Measurements from ENCODE around the gene MACC1.
"Not testable (repeated sequence)": the region's sequence is repeated elsewhere in the genome, so short reads cannot be mapped to it uniquely, and the experiment has no call there.

The MACC1 gene

DNA sequence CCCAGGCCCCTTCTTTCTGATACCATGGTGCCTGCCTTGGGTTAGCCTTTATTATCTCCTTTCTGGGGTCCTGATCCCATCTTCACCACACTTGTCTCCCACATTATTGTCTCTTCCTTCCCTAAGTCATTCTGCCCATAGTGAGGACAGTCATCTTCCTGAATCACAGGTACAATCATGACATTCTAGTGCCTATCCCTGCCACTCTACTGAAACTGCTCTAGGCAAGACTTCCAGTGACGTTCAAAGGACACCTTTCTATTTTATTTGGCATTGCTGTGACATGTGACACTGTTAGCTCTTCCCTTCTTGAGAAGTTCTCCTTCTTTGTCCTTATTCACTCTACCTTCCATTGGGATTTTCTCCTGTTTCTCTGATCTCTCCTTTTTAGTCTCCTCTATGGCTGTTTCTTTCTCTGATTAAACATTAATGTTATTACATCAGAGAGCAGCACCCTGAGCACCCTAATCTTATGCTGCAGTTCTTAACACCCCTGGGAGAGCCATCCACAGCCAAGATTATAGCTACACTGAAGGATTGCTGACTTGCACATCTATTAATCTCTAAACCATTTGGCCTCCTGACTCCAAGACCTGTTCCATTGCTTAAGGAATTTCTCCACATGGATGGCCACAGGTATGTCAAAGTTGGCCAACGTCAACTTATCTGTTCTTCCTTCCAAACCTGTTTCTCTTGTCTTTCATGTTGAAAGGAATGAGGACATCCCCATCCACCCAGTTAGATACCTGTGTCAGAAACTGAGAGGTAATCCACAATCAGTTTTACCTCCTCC lies 10.9 kb downstream of the MACC1 start:
- no peak for DNase-seq

DNA sequence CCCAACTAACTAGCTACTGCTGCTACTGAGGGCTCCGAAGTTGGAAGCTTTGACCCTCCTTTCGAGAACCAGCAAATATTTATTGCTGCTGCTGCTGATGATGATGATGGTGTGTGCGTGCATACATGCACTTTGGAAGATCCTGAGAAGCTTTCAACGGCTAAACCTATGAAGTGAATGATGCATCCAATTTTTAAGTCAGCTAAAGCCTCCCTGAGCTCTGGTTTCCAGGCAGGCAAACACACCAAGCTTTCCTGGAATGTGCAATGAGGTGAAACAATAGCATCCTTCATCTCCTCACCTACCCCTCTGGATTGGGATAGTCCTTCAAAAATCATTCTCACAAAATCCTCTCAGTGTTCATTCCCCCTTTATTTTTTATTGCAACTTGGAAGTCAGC lies 13.9 kb downstream of the MACC1 start:
- DNase-seq = no peak

DNA sequence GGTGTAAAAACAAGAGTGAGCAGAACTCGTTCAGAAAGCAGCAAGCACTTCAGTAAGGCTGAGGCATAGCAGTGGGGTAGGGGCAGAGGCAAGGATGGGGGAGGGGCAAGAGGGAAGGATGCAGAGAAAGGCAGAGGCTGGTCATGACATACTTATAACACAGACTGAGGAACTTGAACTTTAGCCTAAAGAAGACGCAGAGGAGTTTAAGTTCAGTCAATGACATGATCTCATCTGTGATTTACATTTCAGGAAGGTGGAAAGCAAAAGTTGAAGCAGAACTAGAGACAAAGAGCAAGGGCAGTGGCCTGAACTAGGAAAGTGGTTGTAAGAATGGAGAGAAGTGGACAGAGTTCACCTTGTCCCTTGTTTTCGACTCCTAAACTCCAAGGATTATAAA lies 15.8 kb downstream of the MACC1 start:
- no peak for DNase-seq

DNA sequence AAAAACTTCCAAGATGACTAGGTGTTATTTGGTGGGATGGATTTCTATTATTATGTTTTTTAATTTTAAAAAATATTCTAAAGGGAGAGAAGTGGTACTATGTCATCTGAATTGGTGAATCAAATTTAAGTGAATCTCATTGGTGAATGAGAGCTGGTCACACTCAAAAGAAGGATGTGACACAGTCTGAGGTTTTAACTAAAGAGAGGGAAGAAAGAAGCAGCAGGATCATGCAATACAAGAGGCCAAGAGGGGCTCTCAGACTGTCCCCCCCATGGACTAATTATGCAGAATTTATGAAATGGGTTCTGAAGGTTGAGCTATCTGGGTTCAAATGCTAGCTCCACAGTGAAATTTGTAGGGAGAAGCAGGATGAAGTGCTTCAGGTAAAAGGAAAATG lies 16.2 kb downstream of the MACC1 start:
- no peak for DNase-seq

DNA sequence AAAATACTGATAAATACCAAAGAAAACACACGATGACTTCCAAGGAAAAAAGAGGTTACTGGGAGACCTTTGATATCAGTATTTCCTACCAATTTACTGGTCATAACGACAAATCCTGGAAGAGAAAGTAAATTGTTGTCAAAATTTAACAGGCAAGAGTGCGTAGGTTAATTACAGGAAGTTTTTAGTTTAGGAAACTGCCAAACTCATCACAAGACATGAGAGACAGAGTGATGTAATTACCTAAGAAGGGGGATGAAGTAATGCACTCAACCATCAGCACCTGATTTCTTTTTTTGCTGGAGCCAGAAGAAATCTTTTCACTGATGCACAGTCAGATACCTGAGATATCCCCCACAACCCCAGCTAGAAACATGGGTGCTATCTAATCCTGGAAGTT lies 16.8 kb downstream of the MACC1 start:
- no peak for DNase-seq

DNA sequence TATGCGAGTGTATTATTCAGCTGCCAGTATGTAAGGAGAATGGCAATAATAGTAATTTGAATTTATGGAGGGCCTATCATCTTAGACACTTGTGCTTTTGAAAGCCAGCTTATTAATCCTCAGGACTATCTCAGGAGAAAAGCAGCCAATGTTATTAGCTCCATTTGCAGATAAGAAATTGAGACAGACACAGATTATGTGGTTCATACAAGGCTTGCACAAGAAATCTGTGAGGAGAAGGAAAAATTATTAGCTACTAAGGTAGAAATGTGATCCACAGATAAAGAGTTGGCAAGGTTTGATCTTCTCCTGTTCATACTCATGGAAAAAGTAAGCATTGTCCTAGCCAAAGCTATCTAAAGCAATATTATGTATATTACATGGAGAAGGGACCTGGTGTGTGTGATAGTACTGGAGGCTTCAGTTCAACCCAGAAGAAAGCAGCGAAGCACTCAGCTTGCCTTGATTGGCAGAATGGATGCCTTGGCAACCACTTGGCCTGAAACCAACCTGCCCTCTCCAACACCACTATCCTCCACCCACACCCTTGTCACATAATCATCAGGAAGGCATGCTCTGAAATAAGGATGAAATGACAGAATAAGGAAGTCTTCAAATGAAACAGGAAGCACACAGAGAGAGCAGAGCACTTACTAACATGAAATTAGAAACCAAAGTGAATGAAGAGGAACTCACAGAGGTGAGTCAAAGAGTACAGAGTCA lies 18.0 kb downstream of the MACC1 start:
- no peak for DNase-seq

DNA sequence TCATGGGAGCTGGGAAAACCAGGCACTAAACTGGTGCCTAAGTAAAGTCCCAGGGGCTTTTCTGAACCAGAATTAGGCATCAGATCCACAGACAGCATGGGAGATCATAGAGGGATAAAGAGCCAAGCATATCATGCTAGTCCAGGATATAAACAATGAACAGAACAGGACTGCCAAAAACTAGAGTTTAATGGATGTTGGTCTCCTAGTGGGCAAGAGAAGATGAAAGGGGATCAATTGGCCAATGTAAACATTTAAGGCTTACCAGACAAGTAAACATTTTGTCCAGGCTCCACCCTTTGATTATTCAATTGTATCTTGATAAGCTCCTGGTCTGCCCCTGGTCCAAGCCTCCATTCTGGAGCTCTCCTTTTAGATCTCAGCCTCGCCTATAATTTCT lies 18.9 kb downstream of the MACC1 start:
- no peak for DNase-seq

DNA sequence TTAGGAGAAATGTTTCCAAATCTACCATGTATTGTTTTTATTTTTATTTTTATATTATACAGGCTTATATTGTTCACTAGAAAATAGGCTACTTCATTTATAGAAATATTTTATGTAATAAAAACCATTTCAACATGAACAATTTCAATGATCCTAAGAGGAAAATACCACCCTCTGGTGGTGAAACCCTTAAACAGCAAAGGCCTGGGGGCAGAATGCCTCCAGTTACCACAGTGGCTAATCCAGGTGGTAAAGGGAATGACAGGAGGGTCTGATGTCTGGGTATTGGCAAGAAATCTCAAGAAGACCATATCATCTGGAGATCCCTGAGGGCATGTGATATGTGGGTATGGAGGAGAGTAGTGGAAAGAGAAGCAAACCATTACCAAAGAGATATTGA lies 19.3 kb downstream of the MACC1 start:
- no peak for DNase-seq

DNA sequence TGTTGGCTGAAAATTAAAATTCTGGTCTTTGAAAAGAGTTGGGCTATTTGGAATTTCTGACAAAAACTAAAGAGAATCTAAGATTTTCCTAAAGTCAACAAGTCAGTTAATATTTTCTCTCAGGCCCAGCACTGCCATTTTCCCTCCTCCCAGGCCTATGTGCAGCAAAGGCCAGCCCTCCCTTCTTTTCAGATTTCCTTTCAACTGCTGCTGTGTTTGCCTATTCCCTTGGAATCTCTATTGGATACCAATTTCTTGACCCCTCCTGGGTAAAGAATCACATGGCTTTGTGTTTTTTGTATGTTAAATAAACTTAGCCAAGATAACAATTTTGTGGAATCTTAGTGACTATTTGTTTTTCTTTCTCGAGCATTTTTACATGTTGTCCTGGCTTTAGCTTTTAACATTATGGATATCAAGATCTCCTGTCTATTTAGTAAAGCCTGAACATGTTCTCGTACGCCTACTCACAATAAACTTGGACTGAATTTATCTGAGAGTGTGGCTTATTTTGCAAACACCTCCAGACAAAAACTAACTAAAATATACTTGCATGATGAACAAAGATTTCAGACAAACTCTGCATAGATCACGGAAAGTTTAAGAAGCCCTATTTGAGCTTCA lies 19.9 kb downstream of the MACC1 start:
- DNase-seq = no peak

DNA sequence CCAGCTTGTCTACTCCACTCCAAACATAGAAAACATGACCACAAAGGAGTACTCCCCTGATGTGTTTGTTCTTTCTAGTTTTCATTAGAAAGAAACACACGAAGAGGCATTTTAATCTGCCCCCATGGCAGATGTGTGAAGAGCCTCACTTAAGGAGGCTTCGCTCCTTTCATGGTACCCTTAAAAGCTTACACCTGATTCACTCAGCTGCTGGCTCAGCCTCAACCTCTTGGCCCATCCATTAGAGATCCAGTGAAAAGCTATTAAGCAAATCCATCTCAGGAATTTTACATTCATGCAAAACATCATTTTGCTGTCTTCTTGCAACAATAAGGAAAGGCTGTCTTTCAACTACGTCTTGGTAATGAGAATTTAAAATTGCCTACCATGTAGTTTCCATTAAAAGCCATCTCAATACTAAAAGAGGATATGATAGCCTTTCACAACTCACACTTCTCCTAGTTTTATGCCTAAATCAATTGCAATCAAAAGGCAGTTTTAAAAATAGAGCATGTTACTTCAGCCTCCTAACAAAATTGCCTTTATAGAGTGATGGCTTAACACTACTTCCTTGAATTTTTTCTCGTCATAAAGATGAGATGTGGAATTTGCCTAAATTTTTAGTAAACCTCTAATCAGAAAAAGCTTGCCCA lies 22.7 kb downstream of the MACC1 start:
- no peak for DNase-seq

DNA sequence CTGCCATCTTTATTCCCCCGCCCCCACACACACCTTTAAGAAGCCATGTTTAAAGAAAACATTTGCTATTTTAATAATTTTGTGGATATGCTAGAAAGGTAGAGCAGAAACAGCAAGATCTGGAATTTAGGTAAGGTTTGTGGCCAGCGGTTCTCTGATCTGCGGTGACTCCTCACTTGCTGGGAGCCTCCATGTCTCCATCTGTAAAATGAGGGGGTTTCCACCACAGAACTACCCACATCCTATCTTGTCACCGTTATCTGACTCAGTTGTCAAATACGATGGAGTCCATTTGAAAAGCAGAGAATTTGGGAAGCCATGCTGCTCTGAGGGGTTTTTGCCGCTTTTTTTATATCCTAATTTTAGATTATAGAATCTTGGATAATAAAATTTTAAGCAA lies 23.3 kb downstream of the MACC1 start:
- no peak for DNase-seq

DNA sequence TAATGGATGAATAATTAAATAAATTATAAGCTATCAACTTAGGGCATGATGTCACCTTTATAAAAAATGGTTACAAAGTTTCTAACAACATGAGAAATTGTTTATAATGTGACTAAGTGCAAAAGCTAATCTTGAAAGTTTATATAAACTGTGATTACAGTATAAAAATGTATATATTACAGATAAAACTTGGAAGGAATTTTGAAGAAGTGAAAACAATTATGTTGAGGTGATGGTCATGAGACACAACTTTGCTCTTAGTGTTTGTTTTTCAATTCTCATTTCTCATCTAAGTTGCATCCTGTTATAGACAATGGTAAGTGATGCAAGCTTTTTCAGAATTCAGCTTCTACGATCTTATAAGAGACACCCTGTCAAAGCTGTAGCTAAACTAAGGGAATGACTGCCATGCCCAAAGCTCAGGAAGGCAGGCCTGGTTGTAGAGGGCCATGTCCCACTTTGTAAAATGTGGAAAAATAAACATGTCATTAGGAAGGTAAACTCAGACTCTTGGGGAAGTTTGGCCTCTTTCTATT lies 23.9 kb downstream of the MACC1 start:
- DNase-seq = no peak

DNA sequence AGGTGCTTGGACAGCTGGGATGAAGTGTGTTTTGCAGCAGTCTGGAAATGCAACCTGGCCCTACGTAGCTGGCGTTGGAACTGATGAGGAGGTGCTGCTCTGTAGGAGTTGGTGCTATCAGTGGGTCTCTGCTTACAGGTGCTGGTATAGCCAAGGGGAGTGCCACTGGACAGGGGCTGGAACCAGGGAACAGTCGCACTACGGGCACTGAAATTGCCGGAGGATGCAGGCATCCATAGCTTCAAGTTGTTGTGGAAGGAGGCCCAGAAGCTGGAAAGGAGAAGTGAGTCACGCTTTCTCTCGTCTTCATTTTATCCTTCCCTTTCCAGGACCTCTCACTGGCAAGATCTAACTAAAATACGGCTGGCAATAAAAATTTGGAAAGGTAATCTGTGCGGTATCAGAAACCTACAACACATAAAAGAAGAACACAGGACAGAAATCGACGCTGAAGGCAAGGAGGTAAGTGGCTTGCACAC lies 25.8 kb downstream of the MACC1 start:
- DNase-seq = no peak

DNA sequence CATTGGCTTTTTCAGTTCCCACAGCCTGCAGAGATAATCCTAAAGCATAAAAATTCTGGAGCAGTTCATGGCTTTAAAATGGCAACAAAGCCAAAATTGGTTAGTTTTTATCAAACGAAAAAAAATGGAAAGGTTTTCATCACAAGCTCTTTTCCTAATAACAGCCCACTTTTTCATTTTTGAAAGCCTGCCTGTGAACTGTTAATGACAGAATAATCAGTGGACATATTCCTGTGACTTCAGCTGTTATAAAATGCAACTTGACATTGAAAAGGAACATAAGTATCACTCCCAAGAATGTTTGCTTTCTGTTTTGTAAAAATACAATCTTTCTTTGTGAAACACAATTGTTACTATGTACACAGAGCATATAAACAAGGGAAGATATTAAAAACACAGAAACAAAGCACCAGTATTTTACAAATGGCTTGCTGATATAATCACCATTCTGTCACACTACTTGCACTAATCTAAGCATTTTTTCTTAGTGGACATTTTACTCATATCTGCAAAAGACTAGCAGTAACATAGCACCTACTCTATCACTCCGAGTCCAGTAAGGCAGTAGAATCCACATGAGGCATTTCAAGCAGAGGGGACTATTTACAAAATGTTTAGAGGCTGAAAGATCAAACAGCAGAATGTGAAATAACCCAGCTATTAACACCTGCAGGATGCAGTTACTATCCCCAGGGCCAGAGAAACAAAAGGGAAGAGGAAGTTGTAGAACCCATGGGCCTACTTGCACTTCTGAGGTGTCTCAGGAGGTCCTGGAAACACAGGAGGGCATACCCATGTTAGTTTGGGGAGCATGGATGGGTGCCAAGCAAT lies 26.4 kb downstream of the MACC1 start:
- no peak for DNase-seq

DNA sequence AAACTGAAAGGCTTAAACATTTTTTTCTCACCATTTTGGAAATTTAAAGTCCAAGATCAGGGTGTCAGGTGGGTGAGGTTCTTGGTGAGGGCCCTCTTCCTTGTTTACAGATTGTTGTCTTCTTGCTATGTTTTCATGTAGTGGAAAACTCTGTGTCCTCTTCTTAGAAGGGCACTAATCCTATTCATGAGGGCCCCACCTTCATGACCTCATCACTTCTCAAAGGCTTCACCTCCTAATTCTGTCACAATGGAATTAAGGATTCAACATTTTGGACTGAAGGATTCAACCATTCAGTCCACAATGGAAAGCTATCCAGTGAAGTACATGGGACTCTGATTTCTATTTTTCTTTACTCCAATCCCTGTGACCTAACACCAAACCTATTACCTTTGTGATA lies 27.3 kb downstream of the MACC1 start:
- DNase-seq = no peak

DNA sequence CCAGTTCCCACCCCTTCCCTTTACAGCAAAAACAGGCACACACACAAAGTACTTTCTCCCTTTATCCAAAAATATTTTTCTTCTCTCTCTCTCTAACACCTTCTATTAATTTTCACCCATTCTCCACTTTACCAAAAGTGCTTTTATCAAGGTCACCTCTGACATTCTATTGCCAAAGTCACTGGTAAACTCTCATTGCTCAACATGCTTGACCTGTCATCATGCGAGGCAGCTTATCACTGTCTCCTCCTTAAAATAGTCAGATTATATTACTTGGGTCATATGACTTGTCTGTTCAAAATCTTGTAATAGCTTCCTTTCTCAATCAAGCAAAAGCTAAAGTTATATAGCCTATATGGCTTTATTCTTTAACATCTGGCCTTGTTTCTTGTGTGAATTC lies 28.6 kb downstream of the MACC1 start:
- DNase-seq = no peak

DNA sequence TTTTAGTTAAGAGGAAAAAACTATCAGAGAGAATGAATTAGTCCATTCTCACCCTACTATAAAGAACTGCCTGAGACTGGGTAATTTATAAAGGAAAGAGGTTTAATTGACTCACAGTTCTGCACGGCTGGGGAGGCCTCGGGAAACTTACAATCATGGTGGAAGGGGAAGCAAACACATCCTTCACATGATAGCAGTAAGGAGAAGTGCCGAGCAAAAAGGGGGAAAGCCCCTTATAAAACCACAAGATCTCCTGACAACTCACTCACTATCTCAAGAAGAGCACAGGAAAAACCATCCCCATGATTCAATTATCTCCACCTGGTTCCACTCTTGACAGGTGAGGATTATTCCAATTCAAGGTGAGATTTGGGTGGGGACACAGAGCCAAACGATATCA lies 29.3 kb downstream of the MACC1 start:
- DNase-seq = not testable (repeated sequence)

DNA sequence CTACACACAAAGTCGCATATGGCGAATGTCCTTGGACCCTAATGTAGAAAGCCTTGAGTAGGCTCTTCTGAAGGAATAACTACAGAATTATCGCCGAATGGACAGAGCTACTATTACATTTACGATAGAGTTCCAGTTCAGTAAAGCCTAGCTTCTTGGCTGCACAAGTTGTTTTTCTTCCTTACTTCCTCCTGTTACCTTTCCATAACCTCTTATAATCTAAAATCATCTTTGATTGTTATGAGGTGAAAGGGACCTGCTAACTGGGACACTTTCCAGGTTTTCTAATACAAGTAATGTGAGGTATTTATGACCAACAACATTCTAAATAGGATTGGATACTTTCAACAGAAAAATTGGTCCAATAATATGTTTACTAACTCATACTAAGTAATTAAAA lies 31.2 kb downstream of the MACC1 start:
- no peak for DNase-seq

DNA sequence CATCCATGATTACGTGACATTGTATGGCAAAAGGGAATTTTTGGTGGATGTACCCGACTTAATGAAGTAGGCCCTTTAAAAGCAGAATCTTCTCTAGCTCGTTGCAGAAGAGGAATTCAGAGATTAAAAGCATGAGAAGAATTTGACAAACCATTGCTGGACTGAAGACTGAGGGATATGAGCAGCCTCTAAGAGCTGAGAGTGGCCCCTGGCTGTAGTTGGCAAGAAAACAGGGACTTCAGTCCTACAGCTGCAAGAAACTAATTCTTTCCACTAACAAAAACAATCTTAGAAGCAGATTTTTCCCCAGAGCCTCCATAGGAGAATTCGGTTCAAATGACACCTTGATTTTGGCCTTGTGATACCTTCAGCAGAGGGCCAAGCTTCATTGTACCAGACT lies 34.1 kb downstream of the MACC1 start:
- no peak for DNase-seq

DNA sequence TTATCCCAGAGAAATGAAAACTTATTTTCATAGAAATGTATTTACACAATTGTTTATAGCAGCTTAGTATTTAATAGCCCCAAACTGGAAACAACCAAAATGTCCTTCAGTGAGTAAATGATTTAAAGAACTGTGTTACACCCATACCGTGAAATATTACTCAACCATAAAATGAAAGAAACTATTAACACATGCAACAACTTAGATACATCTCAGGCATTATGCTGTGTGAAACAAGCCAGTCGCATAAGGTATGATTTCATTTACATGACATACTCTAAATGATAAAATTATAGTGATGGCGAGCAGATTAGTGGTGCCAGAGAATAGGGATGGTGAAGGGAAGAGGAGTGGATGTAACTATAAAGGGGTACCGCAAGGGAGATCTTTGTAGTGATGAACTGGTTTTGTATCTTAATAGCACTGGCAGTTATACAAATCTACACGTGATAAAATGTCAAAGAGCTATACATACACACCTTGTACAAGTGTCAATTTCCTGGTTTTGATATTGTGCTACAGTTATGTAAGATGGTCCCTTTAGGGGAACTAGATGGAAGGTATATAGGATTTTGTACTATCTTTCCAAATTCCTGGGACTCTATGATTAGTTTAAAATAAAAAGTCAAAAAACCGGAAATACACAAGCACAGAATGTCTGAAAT lies 40.5 kb downstream of the MACC1 start:
- no peak for DNase-seq

DNA sequence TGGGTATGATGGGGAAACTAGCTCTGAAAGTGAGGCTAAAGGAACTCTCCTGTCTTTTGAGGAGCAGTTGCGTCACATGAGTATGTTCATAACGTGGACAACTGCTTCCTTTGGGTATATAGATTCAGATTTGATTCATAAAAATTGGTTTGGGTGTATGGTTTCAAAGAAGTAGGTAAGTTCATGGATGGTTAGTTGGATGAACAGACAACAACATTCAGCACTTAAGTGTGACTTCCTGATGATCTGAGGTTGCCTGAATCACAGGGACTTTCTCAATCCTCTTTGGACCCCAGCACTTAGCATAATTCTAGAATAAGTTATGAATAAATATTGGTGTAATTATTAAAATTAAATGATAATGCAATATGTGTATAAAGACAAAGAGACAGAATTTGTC lies 43.4 kb downstream of the MACC1 start:
- DNase-seq = no peak

All from activated T-cell treated with anti-CD3 and anti-CD28 coated beads for 4 hours (primary cell).